Measurements from ENCODE around the gene ADGRG3. TPM values are rescaled to one million over a fixed set of nuclear protein-coding genes. Genes with fewer than 3 reads are reported as not detected.

Gene ADGRG3
- total RNA-seq, 1 experiment from 2014 or later: not detected

DNA sequence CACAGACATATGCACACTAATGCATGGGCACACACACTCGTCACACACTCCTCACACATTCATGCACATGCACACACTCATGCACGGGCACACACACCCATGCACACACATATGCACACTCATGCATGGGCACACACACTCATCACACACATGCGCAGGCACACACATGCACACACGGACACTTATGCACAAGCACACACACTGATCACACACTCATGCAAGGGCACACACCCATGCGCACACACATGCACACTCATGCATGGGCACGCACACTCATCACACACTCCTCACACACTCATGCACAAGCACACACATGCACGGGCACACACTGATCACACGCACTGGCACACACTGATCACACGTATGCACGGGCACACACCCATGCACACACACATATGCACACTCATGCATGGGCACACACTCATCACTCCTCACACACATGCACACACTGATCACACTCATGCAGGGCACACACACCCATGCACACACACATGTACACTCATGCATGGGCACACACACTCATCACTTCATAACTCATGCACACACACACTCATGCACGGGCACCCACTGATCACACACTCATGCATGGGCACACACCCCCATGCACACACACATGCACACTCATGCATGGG, 23.6 kb upstream of the ADGRG3 start:
- Mint-ChIP-seq H3K9me3 (ENCODE audit: low read depth, unreplicated experiment) (no peaks in the 10 kb centered on the region), H3K4me3 (ENCODE audit: low read depth, unreplicated experiment) (no peak overlapping the region), H3K27me3 (ENCODE audit: unreplicated experiment) (no peaks in the 10 kb centered on the region), H3K4me1 (ENCODE audit: low read depth, unreplicated experiment) (peaks cover 21% of the 10 kb centered on the region), H3K27ac (ENCODE audit: unreplicated experiment) (no peak overlapping the region), H3K36me3 (ENCODE audit: insufficient read depth, unreplicated experiment) (peaks cover 40% of the 10 kb centered on the region)
- no TSS peak for BruUV-seq (replicated peaks)
- no peak for DNase-seq
- no peak for TF ChIP-seq CTCF (IDR thresholded peaks at IDR 0.05; ENCODE audit: unreplicated experiment)
- intact Hi-C loops (cut with micrococcal nuclease; ENCODE audit: unreplicated experiment): no loop called here
- CTCF ChIA-PET: interaction anchor here (0.8 to 5.4 kb wide), 3 partner anchors 43 to 86 kb away, joined by 4 to 25 read pairs (median 9); no protein-coding TSS in a partner anchor

DNA sequence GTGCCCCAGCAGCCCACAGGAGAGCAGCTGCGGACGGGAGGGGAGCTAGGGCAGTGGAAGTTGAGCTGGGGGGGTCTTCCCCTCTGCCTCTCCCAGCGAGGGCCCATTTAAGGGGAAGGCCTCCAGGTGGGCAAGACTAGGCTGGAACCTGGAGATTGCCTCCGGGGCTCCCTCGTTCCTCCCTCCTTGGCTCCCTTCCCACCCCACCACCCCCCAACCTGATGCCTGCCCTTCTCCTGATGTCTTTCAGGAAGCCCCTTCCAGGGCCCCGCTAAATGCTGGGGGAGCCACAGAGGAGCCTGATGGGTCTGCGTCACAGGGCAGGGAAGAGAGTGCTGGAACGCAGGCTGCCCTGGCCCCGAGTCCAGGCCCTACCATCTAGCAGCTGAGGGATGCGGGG, 22.9 kb upstream of the ADGRG3 start:
- DNase-seq: no peak
- intact Hi-C loops (cut with micrococcal nuclease; ENCODE audit: unreplicated experiment): no loop called here
- no peaks in the 10 kb centered on the region for H3K9me3 Mint-ChIP-seq (ENCODE audit: low read depth, unreplicated experiment)
- peaks cover 43% of the 10 kb centered on the region for H3K36me3 Mint-ChIP-seq (ENCODE audit: insufficient read depth, unreplicated experiment)
- CTCF ChIA-PET: interaction anchor here (0.5 to 6.2 kb wide), 5 partner anchors 17 to 93 kb away, joined by 3 to 38 read pairs (median 4); partner anchors contain the start of gene ADGRG1
- TF ChIP-seq CTCF (IDR thresholded peaks at IDR 0.05; ENCODE audit: unreplicated experiment): no peak
- no peaks in the 10 kb centered on the region for H3K27me3 Mint-ChIP-seq (ENCODE audit: unreplicated experiment)
- no peak overlapping the region for H3K4me3 Mint-ChIP-seq (ENCODE audit: low read depth, unreplicated experiment)
- peak overlapping the region; percentile 21 for H3K27ac Mint-ChIP-seq (ENCODE audit: unreplicated experiment)
- peaks cover 21% of the 10 kb centered on the region for H3K4me1 Mint-ChIP-seq (ENCODE audit: low read depth, unreplicated experiment)
- BruUV-seq (replicated peaks): no TSS peak

GRCh38 chr16:57645691-57646387, 22.3 kb upstream of the ADGRG3 start:
- intact Hi-C loops (cut with micrococcal nuclease; ENCODE audit: unreplicated experiment): no loop called here
- no peak for TF ChIP-seq CTCF (IDR thresholded peaks at IDR 0.05; ENCODE audit: unreplicated experiment)
- BruUV-seq (replicated peaks): no TSS peak
- H3K36me3 Mint-ChIP-seq (ENCODE audit: insufficient read depth, unreplicated experiment): peaks cover 44% of the 10 kb centered on the region
- H3K4me3 Mint-ChIP-seq (ENCODE audit: low read depth, unreplicated experiment): no peak overlapping the region
- peak overlapping the region; percentile 21 for H3K27ac Mint-ChIP-seq (ENCODE audit: unreplicated experiment)
- H3K27me3 Mint-ChIP-seq (ENCODE audit: unreplicated experiment): no peaks in the 10 kb centered on the region
- no peaks in the 10 kb centered on the region for H3K9me3 Mint-ChIP-seq (ENCODE audit: low read depth, unreplicated experiment)
- DNase-seq: no peak
- CTCF ChIA-PET: interaction anchor here (0.5 to 6.2 kb wide), 6 partner anchors 8 to 93 kb away, joined by 3 to 38 read pairs (median 5); partner anchors contain the start of gene ADGRG1
- peaks cover 21% of the 10 kb centered on the region for H3K4me1 Mint-ChIP-seq (ENCODE audit: low read depth, unreplicated experiment)

- TF ChIP-seq CTCF (IDR thresholded peaks at IDR 0.05; ENCODE audit: unreplicated experiment): no peak
- H3K27ac Mint-ChIP-seq (ENCODE audit: unreplicated experiment): no peak overlapping the region
- BruUV-seq (replicated peaks): no TSS peak
- no peak for DNase-seq
- H3K27me3 Mint-ChIP-seq (ENCODE audit: unreplicated experiment): no peaks in the 10 kb centered on the region
- peaks cover 46% of the 10 kb centered on the region for H3K36me3 Mint-ChIP-seq (ENCODE audit: insufficient read depth, unreplicated experiment)
- CTCF ChIA-PET: interaction anchor here (0.6 to 6.2 kb wide), 7 partner anchors 8 to 56 kb away, joined by 3 to 38 read pairs (median 7); partner anchors contain the start of gene ADGRG1
- no peaks in the 10 kb centered on the region for H3K9me3 Mint-ChIP-seq (ENCODE audit: low read depth, unreplicated experiment)
- peaks cover 21% of the 10 kb centered on the region for H3K4me1 Mint-ChIP-seq (ENCODE audit: low read depth, unreplicated experiment)
- intact Hi-C loops (cut with micrococcal nuclease; ENCODE audit: unreplicated experiment): no loop called here
- H3K4me3 Mint-ChIP-seq (ENCODE audit: low read depth, unreplicated experiment): no peak overlapping the region
Measured at GRCh38 chr16:57646388-57647039, 21.6 kb upstream of the ADGRG3 start.

Data from Calu3 (cell line).